GM19193 (cell line): Measurements from ENCODE around the gene CEP128.

Experiments
- POLR2A ChIP-seq: IDR thresholded peaks from 4 replicates; pipeline ENCODE4 v1.6.1; 2011; ENCODE audit not compliant: insufficient read depth, insufficient read length; ENCODE audit errors: extremely low read depth

CEP128 gene

DNA sequence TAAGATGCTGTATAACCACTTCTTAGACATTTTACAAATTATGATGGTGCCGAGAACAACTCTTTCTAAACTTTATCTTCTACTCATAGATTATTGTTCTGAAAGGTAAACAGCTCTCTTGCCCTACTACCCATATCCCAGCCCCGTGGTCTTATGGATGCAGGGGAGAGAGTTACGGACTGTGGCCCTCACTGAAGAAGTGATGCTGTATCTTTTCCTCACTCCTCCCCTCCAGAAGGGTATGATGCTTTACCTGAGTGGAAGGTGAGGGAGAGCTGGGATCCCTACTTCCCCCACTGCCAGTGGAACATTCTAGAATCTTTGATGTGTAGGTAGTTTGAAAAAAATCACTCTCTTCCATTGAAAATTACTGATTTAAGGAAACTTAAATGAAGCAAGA lies 17.4 kb upstream of the CEP128 start:
- no peak for TF ChIP-seq POLR2A

DNA sequence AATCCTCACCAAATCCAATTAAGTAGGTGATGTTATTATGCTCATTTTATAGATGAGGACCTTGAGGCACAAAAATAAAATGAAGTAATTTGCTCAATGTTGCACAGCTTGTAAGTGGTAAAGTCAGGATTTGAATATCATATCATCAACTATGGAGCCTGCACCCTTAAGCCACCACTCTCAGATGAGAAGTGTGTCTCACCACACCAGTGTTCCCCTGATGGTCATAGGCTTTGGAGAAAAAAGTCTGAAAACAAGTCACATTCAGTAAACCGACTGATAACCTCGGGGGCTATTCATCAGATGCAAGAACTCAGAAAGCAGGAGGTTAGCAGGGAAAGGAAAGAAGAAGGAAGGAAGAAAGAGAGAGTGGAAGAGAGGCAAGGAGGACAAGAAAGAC lies 16.7 kb upstream of the CEP128 start:
- no peak for TF ChIP-seq POLR2A

DNA sequence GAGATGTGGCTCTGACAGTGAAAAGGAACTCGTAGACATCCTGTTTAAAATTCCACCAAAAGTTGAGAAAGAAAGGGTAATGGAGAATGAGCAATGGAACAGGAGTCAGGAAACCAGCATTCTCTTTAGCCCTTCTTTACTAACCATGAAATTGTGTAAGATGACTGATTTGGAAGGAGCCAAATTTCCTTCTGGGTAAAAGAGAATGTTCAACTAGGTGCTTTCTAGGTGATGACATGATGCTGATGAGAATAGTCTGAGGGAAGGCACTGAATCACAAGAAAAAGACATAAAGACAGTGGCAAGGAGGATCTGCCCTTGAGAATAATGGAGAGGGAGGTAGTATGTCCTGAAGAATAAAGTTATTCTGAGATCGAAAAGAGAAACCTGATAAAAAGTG lies 16.1 kb upstream of the CEP128 start:
- no peak for TF ChIP-seq POLR2A

GRCh38 chr14:80956922-80957321 lies 15.4 kb upstream of the CEP128 start:
- no peak for TF ChIP-seq POLR2A

DNA sequence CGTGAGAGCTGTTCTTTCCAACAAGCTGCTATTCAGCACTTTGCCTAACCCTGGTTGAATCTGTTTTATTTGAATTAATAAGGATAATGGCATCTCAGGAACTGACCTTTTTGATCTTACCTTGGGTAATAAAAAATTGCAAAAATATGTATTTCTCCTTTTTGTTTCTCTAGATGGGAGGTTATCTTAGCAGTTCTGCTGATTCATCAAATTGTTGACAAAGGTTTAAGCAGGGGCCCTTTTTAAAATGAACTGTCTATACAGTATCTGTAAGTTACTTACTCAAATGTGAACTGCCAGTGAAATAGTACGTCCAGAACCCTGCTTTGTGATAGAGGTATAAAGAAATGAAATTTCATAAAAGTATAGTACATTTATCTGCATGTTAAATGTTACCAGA lies 14.6 kb upstream of the CEP128 start:
- no peak for TF ChIP-seq POLR2A

DNA sequence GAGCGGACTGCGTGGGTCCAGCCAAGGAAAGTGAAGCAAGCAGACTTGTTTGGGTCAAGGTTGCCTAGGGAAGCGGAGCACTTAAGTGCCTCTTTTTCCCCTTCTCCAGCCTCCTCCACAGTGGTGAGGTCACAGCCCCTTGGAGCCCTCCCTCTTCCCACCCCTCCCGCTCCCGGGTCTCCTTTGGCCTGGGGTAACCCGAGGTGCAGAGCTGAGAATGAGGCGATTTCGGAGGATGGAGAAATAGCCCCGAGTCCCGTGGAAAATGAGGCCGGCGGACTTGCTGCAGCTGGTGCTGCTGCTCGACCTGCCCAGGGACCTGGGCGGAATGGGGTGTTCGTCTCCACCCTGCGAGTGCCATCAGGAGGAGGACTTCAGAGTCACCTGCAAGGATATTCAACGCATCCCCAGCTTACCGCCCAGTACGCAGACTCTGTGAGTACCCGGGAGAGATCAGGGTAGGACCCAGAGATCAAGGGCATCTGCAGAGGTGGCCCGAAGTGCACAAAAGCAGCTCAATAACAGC lies 13.9 kb upstream of the CEP128 start, which contains the start of gene TSHR:
Gene TSHR (plus strand): TSS at position 206 of the 526 bp plus-strand sequence. CDS start 60 bp downstream, at position 266.
- TF ChIP-seq POLR2A, result no peak

- no peak for TF ChIP-seq POLR2A
Measured at GRCh38 chr14:80954687-80955299, 13.3 kb upstream of the CEP128 start.

- TF ChIP-seq POLR2A, result no peak
Measured at GRCh38 chr14:80951491-80951890, 10.0 kb upstream of the CEP128 start.

DNA sequence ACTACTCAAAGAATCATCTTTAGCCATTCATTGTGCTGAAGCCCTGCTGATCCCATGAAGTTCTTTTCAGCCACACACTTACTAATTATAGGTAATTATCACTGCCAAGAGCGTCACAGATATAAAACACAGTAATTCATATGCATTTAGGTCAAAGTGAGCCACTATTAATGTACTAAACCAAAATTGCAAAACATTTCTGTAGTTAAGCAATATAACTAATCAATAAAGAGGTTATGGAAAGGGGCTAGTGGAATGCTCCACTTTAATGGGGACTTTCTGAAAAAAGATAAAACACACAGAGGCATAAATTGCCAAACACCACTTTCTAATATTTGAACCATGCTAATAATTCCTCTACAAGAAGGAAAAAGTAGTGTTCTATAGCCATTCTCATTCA lies 6.8 kb upstream of the CEP128 start:
- no peak for TF ChIP-seq POLR2A

DNA sequence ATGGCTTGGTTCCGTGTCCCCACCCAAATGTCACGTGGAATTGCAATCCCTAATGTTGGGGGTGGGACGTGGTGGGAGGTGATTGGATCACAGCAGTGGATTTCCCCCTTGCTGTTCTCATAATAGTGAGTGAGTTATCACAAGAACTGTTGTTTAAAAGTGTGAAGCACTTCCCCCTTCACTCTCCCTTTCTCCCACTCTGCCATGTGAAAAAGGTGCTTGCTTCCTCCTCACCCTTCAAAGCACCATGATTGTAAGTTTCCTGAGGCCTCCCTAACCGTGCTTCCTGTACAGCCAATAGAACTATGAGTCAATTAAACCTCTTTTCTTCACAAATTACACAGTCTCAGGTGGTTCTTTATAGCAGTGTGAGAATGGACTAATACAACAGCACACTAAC lies 5.3 kb upstream of the CEP128 start:
- no peak for TF ChIP-seq POLR2A

- no peak for TF ChIP-seq POLR2A
Measured at GRCh38 chr14:80946187-80946586, 4.6 kb upstream of the CEP128 start.

- no peak for TF ChIP-seq POLR2A
Measured at GRCh38 chr14:80944861-80945617, 3.5 kb upstream of the CEP128 start.

GRCh38 chr14:80942191-80942600 lies 658 bp upstream of the CEP128 start:
- no peak for TF ChIP-seq POLR2A

DNA sequence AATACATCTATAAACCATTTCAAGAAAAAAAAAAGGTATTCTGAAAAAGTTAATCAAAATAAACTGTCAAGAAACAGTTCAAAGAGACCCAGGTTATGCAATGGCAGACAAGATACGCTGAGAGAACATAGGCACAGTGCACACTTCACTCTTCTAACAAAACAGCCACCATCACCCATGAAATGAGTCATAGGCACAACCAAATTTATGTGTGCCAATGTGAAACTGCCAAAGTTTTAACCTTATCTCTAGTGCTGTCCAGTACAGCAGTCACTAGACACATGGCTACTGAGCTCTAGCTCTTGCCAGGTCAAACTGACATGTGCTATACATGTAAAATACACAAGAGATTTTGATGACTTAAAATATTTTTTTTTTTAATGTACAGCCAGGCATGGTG lies 1.4 kb downstream of the CEP128 start:
- TF ChIP-seq POLR2A, result no peak

- TF ChIP-seq POLR2A, result no peak
Measured at GRCh38 chr14:80933686-80934085, 7.9 kb downstream of the CEP128 start.

DNA sequence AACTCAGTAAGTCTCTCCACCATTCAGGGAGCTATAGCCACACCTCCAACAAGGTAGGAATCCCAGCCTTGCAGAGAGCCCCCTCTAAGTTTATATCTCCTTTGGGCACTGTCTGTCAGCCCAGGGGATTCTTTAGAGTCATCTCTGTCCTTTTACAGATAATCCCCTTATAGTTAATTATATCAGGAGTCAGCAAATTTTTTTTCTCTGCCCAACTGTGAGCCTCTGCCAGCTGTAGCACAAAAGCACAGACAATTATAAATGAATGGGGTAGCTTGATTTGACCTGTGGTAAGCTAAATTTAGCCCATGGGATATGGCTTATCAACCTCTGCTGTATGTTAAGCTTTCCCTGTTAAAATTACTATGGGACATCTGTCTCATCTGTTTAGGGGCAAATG lies 8.3 kb downstream of the CEP128 start:
- no peak for TF ChIP-seq POLR2A
